Measurements from ENCODE around the gene UGT2B17. TPM values are rescaled to one million over a fixed set of nuclear protein-coding genes. Genes with fewer than 3 reads are reported as not detected.
"Not testable (repeated sequence)": the region's sequence is repeated elsewhere in the genome, so short reads cannot be mapped to it uniquely, and the experiment has no call there.

UGT2B17 gene
- 10 to 100 TPM in 1 of 12 donors, under 1 TPM in 1, not detected in 10; 0.22 to 78.7 TPM for polyA plus RNA-seq (ENCODE audit: insufficient read length in 12 of 12)
- long read RNA-seq, donor 1, result 0 reads
- long read RNA-seq, donor 2, result 0 reads
- long read RNA-seq, donor 3, result 0 reads
- long read RNA-seq, donor 4, result 0 reads
- long read RNA-seq, donor 5, result 0 reads
- long read RNA-seq, donor 6, result 0 reads
- long read RNA-seq, donor 7, result 0 reads
- long read RNA-seq, donor 8, partial matches to known transcripts, result 0 of 1 reads
- long read RNA-seq, donor 8, other reads (novel, unspliced or antisense), result 0 of 1 reads
- long read RNA-seq, donor 9, result 0 reads
- long read RNA-seq, donor 10, result 0 reads
- long read RNA-seq, donor 11, result 0 reads

DNA sequence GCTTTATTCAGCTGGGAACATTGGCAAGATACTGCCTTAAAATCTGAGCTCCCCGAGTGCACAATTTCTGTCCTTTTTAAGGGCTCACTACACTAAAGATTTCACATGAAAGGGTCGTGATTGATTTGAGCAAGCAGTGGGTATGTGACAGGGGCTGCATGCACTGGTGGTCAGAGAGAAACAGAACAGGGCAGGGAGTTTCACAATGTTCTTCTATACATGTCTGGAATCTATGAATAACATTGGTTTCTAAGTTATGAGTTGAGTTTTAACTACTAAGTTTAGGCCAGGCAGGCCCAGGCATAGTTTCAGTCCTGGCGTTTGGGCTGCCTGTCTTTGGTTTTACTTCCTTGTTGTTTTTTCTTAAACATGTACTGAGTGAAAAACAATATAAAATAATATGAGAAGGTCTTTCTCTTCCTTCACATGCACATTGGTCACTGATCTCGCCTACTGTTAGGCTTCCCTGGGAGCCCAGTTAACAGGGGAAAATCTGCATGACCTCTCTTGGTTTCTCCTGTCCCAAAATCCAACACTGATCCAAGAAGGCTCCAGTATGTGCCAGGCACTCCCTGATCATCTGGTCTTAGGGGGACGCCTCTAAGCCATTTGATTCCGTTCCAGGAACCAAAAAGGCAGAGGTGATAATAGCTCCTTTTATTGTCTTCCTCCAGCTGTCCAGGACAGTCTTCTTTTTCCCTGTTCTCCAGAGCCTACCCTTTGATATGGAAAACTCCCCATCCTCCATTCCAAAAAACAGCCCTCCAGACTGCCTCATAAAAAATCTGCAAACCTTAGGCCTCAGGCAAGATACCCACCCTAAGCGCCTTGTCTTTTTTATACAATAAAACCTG is at the start of gene UGT2B17:
Gene UGT2B17 (minus strand): TSS at position 51 of the 854 bp plus-strand sequence. CDS start 7,838 bp downstream, outside the sequence.
- DNase-seq, result no peak

DNA sequence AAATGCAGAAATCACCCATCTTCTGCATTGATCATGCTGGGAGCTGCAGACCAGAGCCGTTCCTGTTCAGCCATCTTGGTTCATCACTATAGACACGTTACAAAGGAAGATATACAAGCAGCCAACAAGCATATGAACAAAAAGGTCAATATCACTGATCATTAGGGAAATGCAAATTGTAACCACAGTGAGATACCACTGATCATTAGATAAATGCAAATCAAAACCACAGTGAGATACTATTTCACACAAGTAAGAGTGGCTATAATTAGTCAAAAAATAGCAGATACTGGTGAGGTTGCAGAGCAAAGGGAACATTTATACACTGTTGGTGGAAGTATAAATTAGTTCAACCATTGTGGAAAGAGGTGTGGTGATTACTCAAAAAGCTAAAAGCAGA is 46.6 kb upstream of the UGT2B17 start:
- not testable (repeated sequence) for DNase-seq

GRCh38 chr4:68617003-68617698 is 41.0 kb upstream of the UGT2B17 start:
- no peak for DNase-seq

GRCh38 chr4:68615699-68616422 is 39.7 kb upstream of the UGT2B17 start:
- no peak for DNase-seq

DNA sequence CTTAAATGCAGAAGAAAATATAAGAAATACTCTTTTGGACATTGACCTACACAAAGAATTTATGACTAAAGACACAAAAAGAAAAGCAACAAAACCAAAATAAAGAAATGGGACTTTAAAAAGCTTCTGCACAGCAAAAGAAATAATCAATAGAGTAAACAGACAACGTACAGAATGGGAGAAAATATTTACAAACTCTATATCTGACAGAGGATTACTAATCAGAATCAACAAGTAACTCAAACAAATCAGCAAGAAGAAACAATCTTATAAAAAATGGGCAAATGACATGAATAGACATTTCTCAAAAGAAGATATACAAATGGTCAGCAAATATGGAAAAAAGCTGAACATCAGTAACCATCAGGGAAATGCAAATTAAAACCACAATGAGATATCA is 37.6 kb upstream of the UGT2B17 start:
- no peak for DNase-seq

- DNase-seq, result no peak
Measured at GRCh38 chr4:68606240-68606639, 30.1 kb upstream of the UGT2B17 start.

DNA sequence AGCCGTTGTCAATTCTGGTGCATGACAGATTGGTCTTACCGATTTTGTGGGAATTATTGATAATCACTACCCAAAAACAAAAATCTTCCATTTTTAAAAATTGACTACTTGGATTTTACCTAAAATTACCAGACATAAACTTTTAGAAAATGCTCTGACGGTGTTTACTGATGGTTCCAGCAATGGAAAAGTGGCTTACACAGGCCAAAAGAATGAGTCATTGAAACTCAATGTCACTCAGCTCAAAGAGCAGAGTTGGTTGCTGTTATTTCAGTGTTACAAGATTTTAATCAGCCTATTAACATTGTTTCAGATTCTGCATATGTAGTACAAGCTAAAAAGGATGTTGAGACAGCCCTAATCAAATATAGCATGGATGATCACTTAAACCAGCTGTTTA is 23.0 kb upstream of the UGT2B17 start:
- no peak for DNase-seq

DNA sequence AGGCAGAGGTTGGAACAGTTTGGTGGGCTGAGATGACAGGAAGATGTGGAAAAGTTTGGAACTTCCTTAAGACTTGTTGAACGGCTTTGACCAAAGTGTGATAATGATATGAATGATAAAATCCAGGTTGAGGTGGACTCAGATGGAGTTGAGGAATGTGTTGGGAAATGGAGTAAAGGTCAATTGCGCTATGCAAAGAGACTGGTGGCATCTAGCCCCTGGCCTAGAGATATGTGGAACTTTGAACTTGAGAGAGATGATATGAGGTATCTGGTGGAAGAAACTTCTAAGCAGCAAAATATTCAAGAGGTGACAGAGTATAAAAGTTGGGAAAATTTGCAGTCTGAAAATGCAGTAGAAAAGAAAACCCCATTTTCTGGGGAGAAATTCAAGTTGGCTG is 21.4 kb upstream of the UGT2B17 start:
- no peak for DNase-seq

DNA sequence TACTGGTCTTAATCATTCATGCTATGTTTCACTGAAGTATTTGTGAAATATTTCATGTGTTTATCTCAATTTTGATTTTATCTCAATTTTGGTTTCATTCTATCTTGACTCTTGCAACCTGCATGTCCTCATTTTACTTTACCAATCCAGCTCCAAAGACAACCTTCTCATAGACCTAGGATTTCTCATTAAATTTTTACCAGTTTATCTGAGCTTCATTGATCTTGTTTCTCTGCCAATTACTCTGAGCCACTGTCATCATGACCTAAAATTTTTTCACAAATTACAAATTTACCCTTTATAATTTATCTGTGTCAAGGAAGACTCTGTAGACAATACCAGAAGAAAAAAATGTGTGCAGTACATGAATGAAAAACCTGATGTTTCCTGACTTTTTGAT is 18.6 kb upstream of the UGT2B17 start:
- no peak for DNase-seq

GRCh38 chr4:68593112-68593511 is 17.0 kb upstream of the UGT2B17 start:
- DNase-seq, result no peak

DNA sequence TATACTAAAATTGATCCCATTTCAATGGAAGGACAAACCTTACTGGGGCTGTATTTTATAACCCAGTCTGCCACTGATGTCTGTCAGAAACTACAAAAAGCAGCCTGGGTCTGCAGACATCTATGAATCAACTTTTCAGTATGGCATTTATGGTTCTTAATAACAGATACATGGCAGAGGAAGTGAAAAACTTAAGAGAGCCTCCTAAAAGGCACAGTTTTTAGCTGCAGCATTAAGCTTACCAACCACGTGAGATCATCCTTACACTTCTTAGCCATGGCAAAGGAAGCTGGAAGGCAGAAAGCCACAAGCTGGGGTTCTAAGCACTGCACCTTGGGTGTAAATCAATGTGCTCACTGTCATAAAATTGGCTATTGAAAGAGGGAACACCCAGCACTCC is 16.6 kb upstream of the UGT2B17 start:
- DNase-seq, result no peak

- no peak for DNase-seq
Measured at GRCh38 chr4:68591204-68591603, 15.1 kb upstream of the UGT2B17 start.

- DNase-seq, result no peak
Measured at GRCh38 chr4:68589790-68590189, 13.7 kb upstream of the UGT2B17 start.

DNA sequence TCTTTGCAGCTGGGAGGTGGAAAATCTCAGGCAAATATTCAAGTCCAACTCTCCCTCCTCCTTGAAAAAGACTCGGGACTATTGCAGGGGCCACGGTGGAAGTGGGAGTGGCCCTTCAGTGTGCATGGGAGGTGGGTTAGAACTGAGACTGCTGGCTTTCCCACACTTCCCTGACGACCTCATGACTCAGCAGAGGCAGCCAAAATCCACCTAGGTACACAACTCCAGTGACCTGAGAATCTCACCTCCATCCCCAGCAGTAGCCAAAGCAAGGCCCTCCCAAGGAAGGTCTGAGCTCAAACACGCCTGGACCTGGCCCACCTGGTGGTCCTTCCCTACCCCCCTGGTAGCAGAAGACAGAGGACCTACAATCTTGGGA is 6.2 kb upstream of the UGT2B17 start:
- no peak for DNase-seq

- DNase-seq, result no peak
Measured at GRCh38 chr4:68581383-68582338, 5.5 kb upstream of the UGT2B17 start.

DNA sequence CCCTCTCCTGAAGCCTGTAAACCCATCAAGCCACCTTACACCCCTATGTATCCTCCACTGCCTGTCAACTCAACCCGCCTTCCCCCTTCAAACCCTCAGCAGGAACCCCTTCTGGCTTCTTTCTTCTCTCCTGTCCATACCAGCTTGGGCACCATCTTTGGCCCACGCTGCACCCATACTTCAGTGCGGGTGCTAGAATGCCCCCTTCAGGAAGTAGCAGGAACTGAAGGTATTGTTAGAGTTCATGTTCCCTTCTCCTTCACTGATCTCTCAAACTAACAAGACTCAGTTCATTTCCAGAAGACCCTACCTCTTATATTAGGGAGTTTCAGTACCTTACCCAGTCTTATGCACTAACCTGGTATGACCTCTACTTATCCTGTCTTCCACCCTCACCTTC is 1.5 kb upstream of the UGT2B17 start:
- no peak for DNase-seq

GRCh38 chr4:68575636-68576035 is 486 bp downstream of the UGT2B17 start:
- not testable (repeated sequence) for DNase-seq

- DNase-seq, result no peak
Measured at GRCh38 chr4:68575081-68575480, 1.0 kb downstream of the UGT2B17 start.

DNA sequence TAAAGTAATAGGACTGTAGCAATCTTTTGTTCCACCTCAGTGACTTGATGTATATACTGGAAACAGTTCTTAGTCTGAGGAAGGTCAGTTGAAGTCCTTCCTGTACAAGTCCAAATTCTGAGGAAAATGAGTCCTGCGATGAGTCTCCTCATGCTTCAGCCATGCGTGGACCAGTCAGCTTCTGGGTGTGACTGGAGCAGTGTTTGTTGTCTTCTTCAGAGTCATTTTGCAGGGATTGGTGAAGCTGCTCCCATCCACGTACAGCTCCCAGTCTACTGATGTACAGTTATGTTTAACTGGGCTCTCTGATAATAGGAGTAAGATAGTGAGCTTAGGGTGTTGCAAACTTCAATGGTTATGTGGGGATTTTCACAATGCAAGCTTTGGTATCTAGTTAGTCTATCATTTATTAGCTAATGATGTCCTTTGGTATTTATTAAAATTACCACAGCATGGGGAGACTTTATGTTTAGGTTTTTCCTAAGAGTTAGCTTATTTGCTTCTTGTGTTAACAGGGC is 3.4 kb downstream of the UGT2B17 start:
- no peak for DNase-seq

DNA sequence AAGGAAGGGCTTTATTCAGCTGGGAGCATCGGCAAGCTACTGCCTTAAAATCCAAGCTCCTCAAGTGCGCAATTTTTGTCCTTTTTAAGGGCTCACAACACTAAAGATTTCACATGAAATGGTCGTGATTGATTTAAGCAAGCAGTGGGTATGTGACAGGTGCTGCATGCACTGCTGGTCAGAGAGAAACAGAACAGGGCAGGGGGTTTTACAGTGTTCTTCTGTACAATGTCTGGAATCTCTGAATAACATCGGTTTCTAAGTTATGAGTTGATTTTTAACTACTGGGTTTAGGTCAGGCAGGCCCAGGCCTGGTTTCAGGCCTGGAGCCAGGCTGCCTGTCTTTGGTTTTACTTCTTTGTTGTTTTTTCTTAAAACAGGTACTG is 6.0 kb downstream of the UGT2B17 start:
- no peak for DNase-seq
